ENCODE data around the gene FUT3. TPM values are rescaled to one million over a fixed set of nuclear protein-coding genes. Genes with fewer than 3 reads are reported as not detected.
"Not testable (repeated sequence)": the region's sequence is repeated elsewhere in the genome, so short reads cannot be mapped to it uniquely, and the experiment has no call there.

FUT3 gene
- total and polyA plus RNA-seq, 9 of the 15 experiments (the other 6 are each of a cell fraction or from before 2014, with no cell fraction given) = 0.09 TPM; not detected in 8

DNA sequence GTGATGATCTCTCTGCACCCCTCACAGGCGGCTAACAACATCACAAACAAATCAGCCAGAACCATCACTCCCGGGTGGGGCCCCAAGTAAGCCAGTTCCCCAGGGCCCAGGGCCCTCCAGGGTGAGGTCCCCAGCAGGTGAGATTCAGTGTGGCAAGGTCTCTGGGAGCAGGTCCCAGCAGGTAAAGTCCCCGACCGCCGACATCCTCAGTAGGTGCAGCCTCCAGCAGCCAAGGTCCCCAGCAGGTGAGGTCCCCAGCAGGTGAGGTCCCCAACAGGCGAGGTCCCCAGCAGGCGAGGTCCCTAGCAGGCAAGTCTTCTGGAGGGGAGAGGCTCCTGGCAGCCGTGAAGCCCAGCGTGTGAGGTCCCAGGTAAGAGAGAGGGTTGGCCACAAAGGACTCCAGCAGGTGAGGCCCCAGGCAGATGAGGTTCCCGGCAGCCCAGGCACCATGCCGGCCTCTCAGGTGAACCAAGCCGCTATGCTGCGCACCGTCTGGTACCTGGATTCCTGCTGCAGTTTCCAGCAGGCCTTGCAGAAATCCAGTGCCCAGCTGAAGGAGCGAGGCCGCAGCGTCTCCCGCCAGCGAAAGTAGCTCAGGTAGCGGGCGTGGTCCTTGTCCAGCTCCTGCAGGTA is 7.8 kb downstream of the FUT3 start (continued):
- TF ChIP-seq CREB3L1 (IDR thresholded peaks at IDR 0.05; ENCODE audit: borderline replicate concordance, low read depth) = no peak
- TF ChIP-seq FOXM1 (IDR thresholded peaks at IDR 0.05; ENCODE audit: low read depth) = no peak
- TF ChIP-seq FOXM1 (CRISPR knock-in tag; IDR thresholded peaks at IDR 0.05; ENCODE audit: low read depth) = no peak
- TF ChIP-seq ZNF780A (CRISPR knock-in tag; IDR thresholded peaks at IDR 0.05) = no peak
- no peak for TF ChIP-seq ZNF395 (CRISPR knock-in tag; IDR thresholded peaks at IDR 0.05)
- TF ChIP-seq, protein P1, sequence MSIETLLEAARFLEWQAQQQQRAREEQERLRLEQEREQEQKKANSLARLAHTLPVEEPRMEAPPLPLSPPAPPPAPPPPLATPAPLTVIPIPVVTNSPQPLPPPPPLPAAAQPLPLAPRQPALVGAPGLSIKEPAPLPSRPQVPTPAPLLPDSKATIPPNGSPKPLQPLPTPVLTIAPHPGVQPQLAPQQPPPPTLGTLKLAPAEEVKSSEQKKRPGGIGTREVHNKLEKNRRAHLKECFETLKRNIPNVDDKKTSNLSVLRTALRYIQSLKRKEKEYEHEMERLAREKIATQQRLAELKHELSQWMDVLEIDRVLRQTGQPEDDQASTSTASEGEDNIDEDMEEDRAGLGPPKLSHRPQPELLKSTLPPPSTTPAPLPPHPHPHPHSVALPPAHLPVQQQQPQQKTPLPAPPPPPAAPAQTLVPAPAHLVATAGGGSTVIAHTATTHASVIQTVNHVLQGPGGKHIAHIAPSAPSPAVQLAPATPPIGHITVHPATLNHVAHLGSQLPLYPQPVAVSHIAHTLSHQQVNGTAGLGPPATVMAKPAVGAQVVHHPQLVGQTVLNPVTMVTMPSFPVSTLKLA (conservative IDR thresholded peaks at IDR 0.05) = no peak
- no peak for TF ChIP-seq ZKSCAN1 (IDR thresholded peaks at IDR 0.05; ENCODE audit: low read depth, low read length)
- no peak for TF ChIP-seq CEBPG (CRISPR knock-in tag; IDR thresholded peaks at IDR 0.05)
- no peak for TF ChIP-seq CEBPG (tag; conservative IDR thresholded peaks at IDR 0.05 in 1 of 2, IDR thresholded peaks at IDR 0.05 in 1 of 2)
- TF ChIP-seq ZNF124 (CRISPR knock-in tag; IDR thresholded peaks at IDR 0.05) = no peak

DNA sequence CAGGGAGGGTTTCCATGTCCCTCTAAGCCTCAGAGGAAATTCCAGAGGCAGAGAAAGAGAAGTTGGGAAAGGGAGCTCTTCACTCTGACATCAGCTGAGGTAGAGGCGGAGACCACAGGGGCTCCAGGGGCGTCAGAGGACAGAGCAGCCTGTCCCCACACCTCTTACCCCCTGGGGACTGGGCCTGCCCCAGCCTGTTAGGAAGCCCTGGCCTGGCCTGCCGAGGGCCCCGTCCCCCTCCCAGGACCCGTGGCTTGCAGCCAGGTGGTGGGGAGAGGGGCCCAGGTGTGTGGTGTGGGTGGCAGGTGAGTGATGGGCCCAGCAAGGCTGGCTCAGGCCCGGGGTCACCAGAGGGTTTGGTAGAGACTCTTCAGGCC is 9.5 kb downstream of the FUT3 start:
- intact Hi-C loops (cut with micrococcal nuclease); H3K27ac ChIP-seq (ENCODE audit: extremely low read depth, low read depth, low read length); FAIRE-seq; H3K4me3 ChIP-seq; H3K36me3 ChIP-seq (ENCODE audit: control insufficient read depth, insufficient read depth, low read length); in situ Hi-C loops (cut with MboI); ATAC-seq; H3K9me1 ChIP-seq (ENCODE audit: control insufficient read depth, insufficient read depth, low read length); H3K9me3 ChIP-seq (replicated peaks; ENCODE audit: control insufficient read depth, insufficient read depth, low read depth, low read length); CTCF ChIA-PET (ENCODE audit: low intra/inter-chr PET ratio); H3K4me2 ChIP-seq (ENCODE audit: insufficient read depth, low read length); H4K20me1 ChIP-seq (replicated peaks; ENCODE audit: control insufficient read depth, insufficient read depth, low read length); DNase-seq (ENCODE audit: extremely low read depth in 1 of 4, low spot score in 3 of 4); H2AFZ ChIP-seq (ENCODE audit: low read depth, low read length); H3K4me1 ChIP-seq (replicated peaks in 1 of 2; ENCODE audit: control insufficient read depth in 2 of 2, insufficient read depth in 2 of 2, low read length in 2 of 2); H3K9ac ChIP-seq (ENCODE audit: insufficient read depth in 1 of 2, low read depth in 2 of 2, low read length in 2 of 2); H3K79me2 ChIP-seq (ENCODE audit: control insufficient read depth, insufficient read depth, low read length); BruUV-seq (replicated peaks): not testable (repeated sequence)
- POLR2A ChIA-PET = interaction anchor here (0.6 to 1.4 kb wide), 2 partner anchors 10 to 19 kb away, joined by 3 read pairs; no protein-coding TSS in a partner anchor
- 0% methylated on average over 3 of the region's 6 CpGs for WGBS (ENCODE audit: insufficient coverage, low coverage, missing lambda C conversion rate)
- H3K27me3 ChIP-seq (ENCODE audit: control insufficient read depth in 2 of 2, insufficient read depth in 2 of 2, low read length in 2 of 2) = peaks cover 18 to 27% of the 10 kb centered on the region in 2 experiments; a peak in 4 of 5 replicates

All from K562 (cell line).